CD14-positive monocyte (primary cell): ENCODE data around the gene POP7. TPM values are rescaled to one million over a fixed set of nuclear protein-coding genes. Genes with fewer than 3 reads are reported as not detected.

Experiments used
- DNase-seq, 3 donors: peaks; one replicate each; pipeline ENCODE4 v3.0.0-alpha.2; 2011 to 2022
- H2AFZ ChIP-seq: 2 replicates; pipeline ENCODE4 v1.6.0; 2012; ENCODE audit warnings: mild to moderate bottlenecking, low read depth, low read length, inconsistent platforms; ENCODE audit not compliant: insufficient read depth, poor library complexity, severe bottlenecking
- H3K27ac ChIP-seq, 2 donors: 1 replicate in 1 of 2; 2 replicates in 1 of 2; pipeline ENCODE4 v1.5.1; 2012 to 2013; ENCODE audit warnings: low read length in 2 of 2, control low read depth in 1 of 2, inconsistent platforms in 1 of 2, low read depth in 1 of 2, mild to moderate bottlenecking in 1 of 2
- H3K27me3 ChIP-seq, 2 donors: one replicate each; pipeline versions ENCODE4 v1.6.0 to v1.6.1; 2011 to 2013; ENCODE audit warnings: low read length in 2 of 2; ENCODE audit not compliant: control insufficient read depth in 2 of 2, insufficient read depth in 2 of 2
- H3K36me3 ChIP-seq, 2 donors: replicated peaks in 1 of 2; 1 replicate in 1 of 2; 2 replicates in 1 of 2; pipeline versions ENCODE4 v1.5.1 to v1.6.1; 2012 to 2013; ENCODE audit warnings: low read length in 2 of 2, control low read depth in 1 of 2, inconsistent platforms in 1 of 2, mild to moderate bottlenecking in 1 of 2; ENCODE audit not compliant: insufficient read depth in 2 of 2, control insufficient read depth in 1 of 2
- H3K4me1 ChIP-seq, 2 donors: 1 replicate in 1 of 2; 2 replicates in 1 of 2; pipeline versions ENCODE4 v1.5.1 to v1.6.1; 2012 to 2013; ENCODE audit warnings: low read length in 2 of 2, control low read depth in 1 of 2, inconsistent platforms in 1 of 2, mild to moderate bottlenecking in 1 of 2, moderate library complexity in 1 of 2; ENCODE audit not compliant: insufficient read depth in 2 of 2, control insufficient read depth in 1 of 2
- H3K4me2 ChIP-seq: replicated peaks from 2 replicates; pipeline ENCODE3; 2012; ENCODE audit warnings: low read length, moderate library complexity, mild to moderate bottlenecking; ENCODE audit not compliant: poor library complexity, severe bottlenecking; ENCODE audit errors: extremely low read depth
- H3K4me3 ChIP-seq, 3 experiments: fragments of 200-600 bp in 1 of 3; sonication (generic) in 1 of 3; replicated peaks in 1 of 3; 1 replicate in 2 of 3; 2 replicates in 1 of 3; pipeline ENCODE4 v1.5.1; 2011 to 2013; ENCODE audit warnings: low read length in 3 of 3, mild to moderate bottlenecking in 3 of 3, control low read depth in 2 of 3, low read depth in 2 of 3, inconsistent platforms in 1 of 3, moderate library complexity in 1 of 3
- H3K79me2 ChIP-seq: 2 replicates; pipeline ENCODE4 v1.6.0; 2012; ENCODE audit warnings: mild to moderate bottlenecking, control low read depth, inconsistent platforms, low read length, moderate library complexity; ENCODE audit not compliant: insufficient read depth
- H3K9ac ChIP-seq: 2 replicates; pipeline ENCODE4 v1.6.0; 2017; ENCODE audit warnings: low read length, mild to moderate bottlenecking; ENCODE audit not compliant: insufficient read depth, poor library complexity, severe bottlenecking
- H3K9me3 ChIP-seq, 2 donors: replicated peaks in 1 of 2; 1 replicate in 1 of 2; 2 replicates in 1 of 2; pipeline versions ENCODE4 v1.5.1 to v1.6.1; 2012 to 2013; ENCODE audit warnings: low read length in 2 of 2, control low read depth in 1 of 2; ENCODE audit not compliant: control insufficient read depth in 1 of 2, insufficient read depth in 1 of 2
- H4K20me1 ChIP-seq: 2 replicates; pipeline ENCODE4 v1.6.0; 2012; ENCODE audit warnings: mild to moderate bottlenecking, low read length, control low read depth, moderate library complexity; ENCODE audit not compliant: insufficient read depth
- H3K27ac Mint-ChIP-seq, 7 donors: one replicate each; pipeline ENCODE4 v1.8.0; 2020; ENCODE audit warnings: mild to moderate bottlenecking in 7 of 7, mixed read lengths in 7 of 7, moderate library complexity in 6 of 7, inconsistent platforms in 2 of 7
- H3K27me3 Mint-ChIP-seq, 3 donors: one replicate each; pipeline ENCODE4 v1.8.0; 2021 to 2022; ENCODE audit warnings: low read depth in 3 of 3, mild to moderate bottlenecking in 3 of 3, mixed read lengths in 3 of 3, moderate library complexity in 3 of 3, inconsistent platforms in 1 of 3
- H3K36me3 Mint-ChIP-seq, 2 donors: one replicate each; pipeline ENCODE4 v1.8.0; 2020; ENCODE audit warnings: mixed read lengths in 2 of 2, inconsistent platforms in 1 of 2, mild to moderate bottlenecking in 1 of 2
- H3K4me1 Mint-ChIP-seq: one replicate; pipeline ENCODE4 v1.8.0; 2020; ENCODE audit warnings: mild to moderate bottlenecking, mixed read lengths
- H3K4me3 Mint-ChIP-seq, 2 donors: one replicate each; pipeline ENCODE4 v1.8.0; 2020; ENCODE audit warnings: mild to moderate bottlenecking in 2 of 2, mixed read lengths in 2 of 2, moderate library complexity in 1 of 2
- H3K9me3 Mint-ChIP-seq, 7 donors: one replicate each; pipeline ENCODE4 v1.8.0; 2020 to 2022; ENCODE audit warnings: mixed read lengths in 7 of 7, mild to moderate bottlenecking in 6 of 7, moderate library complexity in 6 of 7, inconsistent platforms in 2 of 7
- WGBS: methylation state at CpG from one replicate; pipeline ENCODE4 v1.1.5; 2013; ENCODE audit warnings: missing lambda C conversion rate; ENCODE audit not compliant: insufficient coverage; 5-methylcytosine and 5-hydroxymethylcytosine counted together
- intact Hi-C, 2 donors: fragments of 100-400 bp; cut with micrococcal nuclease; formaldehyde crosslinking; loops; one replicate each; pipeline versions ENCODE4 v1.15.0 to v1.15.1; 2023
- polyA plus RNA-seq, 3 donors: library from polyadenylated mRNA; depleted of rRNA in 1 of 3; unstranded in 2 of 3; stranded (reverse) in 1 of 3; fragments of 300-500 nt in 2 of 3; fragments of >200 nt in 1 of 3; fragmentation: Illumina TruSeq in 2 of 3; gene quantifications; 1 replicate in 2 of 3; 2 replicates in 1 of 3; pipeline ENCODE4 v1.2.3, GENCODE V29; 2012 to 2021
- TF ChIP-seq, protein P1 (sequence below): fragments of 200-600 bp; IDR thresholded peaks from one replicate; pipeline ENCODE4 v1.8.0; 2022; ENCODE audit warnings: antibody characterized with exemption, mild to moderate bottlenecking

The POP7 gene
- polyA plus RNA-seq, 3 donors: 11.1 to 48.5 (median 41.6) TPM

DNA sequence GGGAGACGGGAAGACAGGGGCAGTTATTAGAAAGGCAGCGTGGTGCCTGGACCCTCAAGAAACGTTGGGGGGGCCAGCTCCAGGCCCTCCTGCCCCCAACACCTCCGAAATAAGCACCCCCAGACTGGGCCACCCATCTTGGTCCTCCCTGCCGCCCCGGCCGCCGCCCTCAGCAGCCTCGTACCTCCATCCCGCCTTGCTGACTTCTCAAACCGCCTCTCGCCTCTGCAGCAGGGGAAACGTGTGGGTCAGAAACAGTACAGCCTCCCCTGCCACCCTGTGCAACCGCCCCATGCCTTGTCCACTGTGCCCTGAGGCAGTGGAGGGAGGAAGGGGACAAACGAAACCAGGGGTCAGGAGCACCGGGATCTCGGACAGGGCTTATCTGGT, 19.1 kb upstream of the POP7 start:
- no peaks in the 10 kb centered on the region for H3K9me3 ChIP-seq
- no peak overlapping the region for H3K9ac ChIP-seq
- peaks cover 42 to 71% of the 10 kb centered on the region in 2 donors for H3K36me3 Mint-ChIP-seq
- H3K4me3 ChIP-seq: no peak overlapping the region
- intact Hi-C loops: no loop called here
- no peaks in the 10 kb centered on the region for H3K27me3 ChIP-seq
- WGBS: 97% methylated on average over 9 of the region's 17 CpGs
- H3K9me3 Mint-ChIP-seq: peaks cover 0 to 1% (median 0%) of the 10 kb centered on the region in 7 donors
- H3K27me3 Mint-ChIP-seq: no peaks in the 10 kb centered on the region
- H3K4me1 Mint-ChIP-seq: peaks cover 7% of the 10 kb centered on the region
- peaks cover 42% of the 10 kb centered on the region for H3K79me2 ChIP-seq
- no peak overlapping the region for H3K27ac ChIP-seq
- no peak overlapping the region for H3K4me2 ChIP-seq
- no peak overlapping the region for H3K27ac Mint-ChIP-seq
- H3K36me3 ChIP-seq: peaks cover 70 to 84% of the 10 kb centered on the region in 2 donors
- TF ChIP-seq, protein P1, sequence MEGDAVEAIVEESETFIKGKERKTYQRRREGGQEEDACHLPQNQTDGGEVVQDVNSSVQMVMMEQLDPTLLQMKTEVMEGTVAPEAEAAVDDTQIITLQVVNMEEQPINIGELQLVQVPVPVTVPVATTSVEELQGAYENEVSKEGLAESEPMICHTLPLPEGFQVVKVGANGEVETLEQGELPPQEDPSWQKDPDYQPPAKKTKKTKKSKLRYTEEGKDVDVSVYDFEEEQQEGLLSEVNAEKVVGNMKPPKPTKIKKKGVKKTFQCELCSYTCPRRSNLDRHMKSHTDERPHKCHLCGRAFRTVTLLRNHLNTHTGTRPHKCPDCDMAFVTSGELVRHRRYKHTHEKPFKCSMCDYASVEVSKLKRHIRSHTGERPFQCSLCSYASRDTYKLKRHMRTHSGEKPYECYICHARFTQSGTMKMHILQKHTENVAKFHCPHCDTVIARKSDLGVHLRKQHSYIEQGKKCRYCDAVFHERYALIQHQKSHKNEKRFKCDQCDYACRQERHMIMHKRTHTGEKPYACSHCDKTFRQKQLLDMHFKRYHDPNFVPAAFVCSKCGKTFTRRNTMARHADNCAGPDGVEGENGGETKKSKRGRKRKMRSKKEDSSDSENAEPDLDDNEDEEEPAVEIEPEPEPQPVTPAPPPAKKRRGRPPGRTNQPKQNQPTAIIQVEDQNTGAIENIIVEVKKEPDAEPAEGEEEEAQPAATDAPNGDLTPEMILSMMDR: no peak
- no peak overlapping the region for H3K4me3 Mint-ChIP-seq
- DNase-seq: no peak
- H3K4me1 ChIP-seq: peaks cover 6 to 10% of the 10 kb centered on the region in 2 donors
- no peak overlapping the region for H2AFZ ChIP-seq
- peaks cover 100% of the 10 kb centered on the region for H4K20me1 ChIP-seq

DNA sequence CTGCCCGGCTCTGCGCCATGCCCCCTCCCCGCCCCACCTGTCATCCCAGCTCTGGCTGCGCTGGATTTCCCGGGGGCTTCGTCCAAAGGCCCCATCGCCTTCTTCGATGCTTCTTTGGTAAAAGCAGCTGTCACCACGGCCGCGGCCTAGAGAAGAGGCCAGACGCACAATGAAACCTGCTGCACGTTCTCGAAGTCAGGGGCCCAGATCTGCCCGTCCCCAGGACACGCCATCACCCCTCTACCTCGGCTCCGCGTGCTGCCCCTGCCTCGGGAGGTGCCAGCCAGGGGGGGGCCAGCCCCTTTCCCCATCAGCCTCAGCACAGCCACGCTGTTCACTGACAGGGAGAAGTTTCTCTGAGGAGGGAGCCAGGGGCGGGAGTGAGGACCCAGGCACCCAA, 18.7 kb upstream of the POP7 start:
- peaks cover 46% of the 10 kb centered on the region for H3K79me2 ChIP-seq
- H3K36me3 ChIP-seq: peaks cover 65 to 79% of the 10 kb centered on the region in 2 donors
- H3K27me3 ChIP-seq: no peaks in the 10 kb centered on the region
- no peak overlapping the region for H3K9ac ChIP-seq
- Mint-ChIP-seq H3K36me3 (peaks cover 42 to 69% of the 10 kb centered on the region in 2 donors), H3K9me3 (peaks cover 0 to 1% (median 0%) of the 10 kb centered on the region in 7 donors), H3K4me3 (no peak overlapping the region), H3K27ac (no peak overlapping the region), H3K4me1 (peaks cover 12% of the 10 kb centered on the region), H3K27me3 (no peaks in the 10 kb centered on the region)
- TF ChIP-seq, protein P1: no peak
- no peak overlapping the region for H3K4me2 ChIP-seq
- intact Hi-C loops: no loop called here
- H3K4me1 ChIP-seq: peaks cover 11 to 15% of the 10 kb centered on the region in 2 donors
- no peak for DNase-seq
- no peak overlapping the region for H3K4me3 ChIP-seq
- WGBS: 91% methylated on average over 15 of the region's 22 CpGs
- H4K20me1 ChIP-seq: peaks cover 100% of the 10 kb centered on the region
- H2AFZ ChIP-seq: no peak overlapping the region
- H3K9me3 ChIP-seq: no peaks in the 10 kb centered on the region
- H3K27ac ChIP-seq: no peak overlapping the region
